Fibroblast of the conjunctiva (primary cell): Measurements from ENCODE around the gene NDUFS2.

ENCODE experiments used
- DNase-seq: peaks from one replicate; pipeline ENCODE4 v3.0.0-alpha.2; 2010; ENCODE audit warnings: low read depth

The NDUFS2 gene

DNA sequence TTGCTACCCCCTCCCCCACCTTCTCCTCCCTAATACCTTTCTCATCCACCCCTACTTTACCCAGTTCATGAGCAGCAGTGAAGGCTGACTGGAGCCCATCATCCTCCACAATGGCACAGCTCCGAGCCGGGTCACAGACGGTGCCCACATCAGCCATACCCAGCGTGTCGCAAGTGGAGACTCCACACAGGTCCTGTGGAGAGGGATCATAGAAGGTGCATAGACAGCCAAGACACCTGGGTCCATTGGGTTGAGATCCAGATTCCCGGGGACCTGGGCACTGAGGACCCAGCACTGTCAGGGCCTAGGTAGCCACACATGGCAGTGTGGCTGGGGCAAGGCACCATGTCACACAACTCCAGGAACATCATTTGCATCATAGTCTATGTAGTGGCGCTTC lies 6.1 kb upstream of the NDUFS2 start:
- DNase-seq = no peak

DNA sequence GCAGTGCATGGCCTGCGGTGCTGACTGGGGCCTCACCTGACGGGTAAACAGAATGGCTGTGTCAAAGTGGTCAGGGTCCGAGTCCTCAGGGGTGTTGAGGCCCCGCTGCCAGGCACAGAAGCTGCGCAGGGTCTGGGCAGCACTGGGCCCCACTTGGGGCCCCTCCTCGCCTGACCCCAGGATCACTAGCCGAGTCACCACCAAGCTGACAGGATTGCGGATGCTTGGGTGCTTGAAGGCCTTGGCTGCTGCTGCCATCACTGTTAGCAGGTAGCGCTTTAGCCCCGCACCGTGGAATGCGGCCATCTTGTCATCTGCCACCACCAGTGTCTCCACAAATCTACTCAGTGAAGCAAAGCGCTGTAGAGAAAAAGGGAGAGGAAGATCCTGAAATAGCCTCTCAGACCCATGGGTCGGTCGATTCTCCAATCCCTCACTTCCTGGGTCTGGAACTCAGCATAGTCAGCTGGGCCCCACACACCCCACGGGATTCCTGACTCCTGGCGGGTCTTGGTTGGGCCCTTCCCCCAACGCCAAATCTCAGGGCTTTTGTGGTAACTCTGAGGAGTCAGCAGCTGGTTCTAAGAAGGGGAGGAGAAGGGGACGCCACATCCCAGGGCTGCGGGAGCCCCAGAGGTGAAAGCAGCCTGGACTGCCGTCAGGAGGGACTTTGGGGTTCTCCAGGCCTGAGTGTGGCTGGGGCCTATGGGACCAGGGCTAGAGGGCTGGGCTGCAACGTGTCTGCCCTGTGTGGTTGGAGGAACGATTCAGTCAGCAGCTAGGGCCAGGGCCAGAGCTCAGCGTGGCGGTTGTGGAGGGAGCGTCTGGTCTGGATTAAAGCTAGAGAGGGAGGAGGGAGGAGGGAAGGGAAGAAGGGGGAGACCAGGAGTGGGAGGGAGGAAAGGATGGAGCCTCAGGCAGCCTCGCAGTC lies 5.4 kb upstream of the NDUFS2 start:
- DNase-seq = peak; percentile 83

DNA sequence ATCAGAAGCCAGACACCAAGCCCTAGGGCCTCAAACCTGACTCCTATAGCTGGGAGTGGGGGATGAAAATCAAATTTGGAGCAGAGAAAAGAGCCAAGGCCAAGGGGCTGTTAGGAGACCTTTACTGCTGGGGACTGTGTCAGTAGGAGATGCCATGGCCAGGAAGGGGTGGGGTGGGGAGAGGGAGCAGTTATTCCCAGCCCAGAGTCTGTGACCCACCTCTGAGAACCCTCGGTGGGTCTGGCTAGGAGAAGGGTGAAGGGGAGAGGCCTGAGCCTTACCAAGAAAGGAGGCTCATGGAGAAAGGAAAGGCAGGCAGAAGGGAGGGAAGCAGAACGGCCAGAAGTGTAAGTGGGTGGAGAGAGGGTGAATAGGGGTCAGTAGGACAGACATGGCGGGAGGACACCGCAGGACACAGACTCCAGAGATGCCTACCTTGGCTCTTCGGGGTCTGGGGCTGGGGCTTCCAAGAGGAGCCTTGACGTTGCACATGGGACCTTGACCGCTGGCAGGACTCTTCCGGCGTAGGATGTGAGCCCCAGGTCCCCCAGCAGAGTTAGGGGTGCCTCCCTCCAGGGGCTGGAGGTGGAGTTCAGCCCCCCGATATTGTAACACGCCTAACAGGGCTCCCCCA lies 4.5 kb upstream of the NDUFS2 start:
- no peak for DNase-seq

DNA sequence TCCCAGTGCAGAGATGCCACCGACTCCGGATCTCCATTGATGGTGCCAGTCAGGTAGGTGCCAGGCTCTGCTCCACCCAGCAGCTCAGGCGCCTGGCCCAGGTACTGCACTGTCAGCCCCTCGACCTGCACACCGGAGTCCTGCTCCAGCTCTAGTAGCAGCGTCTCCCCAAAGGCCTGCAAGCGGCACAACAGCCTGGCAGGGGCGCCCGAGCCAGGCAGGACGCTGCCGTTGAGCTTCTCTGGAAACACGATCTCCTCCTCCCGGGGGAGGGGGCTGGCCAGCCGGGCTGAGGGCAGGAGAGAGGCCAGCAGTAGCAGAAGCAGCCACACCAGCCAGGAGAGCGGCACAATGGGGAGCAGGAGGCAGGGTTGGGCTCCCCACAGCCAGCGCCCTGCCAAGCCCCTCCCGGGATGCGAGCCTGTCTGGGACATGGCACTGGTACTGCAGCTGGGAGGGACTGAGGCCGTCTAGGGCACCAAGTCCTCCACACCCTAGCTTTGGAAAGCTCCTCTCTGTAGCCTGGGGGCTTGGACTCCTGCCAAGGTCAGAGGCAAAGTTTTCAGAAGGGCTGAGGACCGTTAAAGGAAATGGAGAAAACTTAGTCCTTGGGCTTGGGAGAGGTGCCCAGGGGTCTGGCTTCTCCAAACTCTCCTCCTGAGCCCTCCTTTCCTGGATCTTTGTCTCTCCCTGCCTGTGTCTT lies 3.8 kb upstream of the NDUFS2 start:
- DNase-seq = no peak

DNA sequence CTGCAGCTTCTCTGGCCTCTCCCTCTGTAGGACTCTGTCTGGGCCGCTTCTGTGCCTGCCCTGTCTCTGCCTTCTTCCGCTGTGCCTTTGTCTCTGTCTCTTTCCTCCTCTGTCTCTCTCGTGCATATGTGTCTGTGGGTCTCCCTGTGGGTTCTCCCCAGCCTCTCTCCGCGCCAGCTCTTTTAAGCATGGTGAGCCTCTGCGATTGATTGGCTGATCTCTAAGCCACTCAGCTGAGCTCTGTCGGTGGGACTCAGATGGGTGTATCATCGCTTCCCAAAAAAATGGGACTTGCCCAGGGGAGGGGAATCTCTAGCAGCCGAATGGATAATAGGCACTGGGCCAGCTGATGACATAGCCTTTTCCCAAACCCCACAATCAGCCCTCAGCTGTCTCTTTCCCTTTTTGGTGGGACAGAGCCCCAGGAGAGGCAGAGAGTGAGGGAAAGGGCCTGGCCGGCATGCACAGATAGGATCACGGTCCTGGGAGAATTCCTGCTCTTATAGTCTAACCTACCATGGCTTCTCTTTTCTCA lies 3.2 kb upstream of the NDUFS2 start, which contains the start of gene ADAMTS4:
Gene ADAMTS4, minus strand, starts transcription at position 158 of the 535 bp plus-strand sequence. CDS start 427 bp downstream, outside the sequence.
- DNase-seq = peak; percentile 81

DNA sequence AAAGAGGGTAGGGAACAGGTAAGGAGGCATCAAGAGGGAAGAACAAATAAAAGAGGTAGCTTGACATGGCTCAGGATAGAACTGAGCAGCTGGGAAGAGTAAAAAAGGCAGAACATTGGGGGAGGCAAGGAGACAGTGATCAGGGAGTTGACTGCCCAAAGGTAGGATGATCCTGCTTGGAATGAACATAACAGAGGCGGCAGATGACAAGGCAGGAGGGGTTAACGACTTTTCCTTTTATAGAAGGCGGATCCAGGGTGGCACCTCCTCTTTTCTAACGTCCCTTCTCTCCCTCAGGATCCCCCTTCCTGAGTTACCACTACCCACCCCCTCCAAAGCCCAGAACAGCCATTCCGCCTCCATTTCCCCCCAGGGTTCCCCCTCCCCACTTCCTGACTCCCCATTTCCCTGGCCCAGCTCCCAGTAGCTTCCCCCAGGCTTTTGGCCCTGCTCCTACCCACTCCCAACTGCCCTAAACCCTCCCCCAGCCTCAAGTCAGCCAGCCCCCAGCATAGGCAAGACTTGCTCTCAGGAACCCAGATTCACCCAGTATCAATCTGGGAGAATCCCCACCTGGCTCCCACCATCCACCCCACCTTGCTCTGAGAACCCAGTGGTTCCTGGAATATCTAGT lies 2.5 kb upstream of the NDUFS2 start:
- no peak for DNase-seq

DNA sequence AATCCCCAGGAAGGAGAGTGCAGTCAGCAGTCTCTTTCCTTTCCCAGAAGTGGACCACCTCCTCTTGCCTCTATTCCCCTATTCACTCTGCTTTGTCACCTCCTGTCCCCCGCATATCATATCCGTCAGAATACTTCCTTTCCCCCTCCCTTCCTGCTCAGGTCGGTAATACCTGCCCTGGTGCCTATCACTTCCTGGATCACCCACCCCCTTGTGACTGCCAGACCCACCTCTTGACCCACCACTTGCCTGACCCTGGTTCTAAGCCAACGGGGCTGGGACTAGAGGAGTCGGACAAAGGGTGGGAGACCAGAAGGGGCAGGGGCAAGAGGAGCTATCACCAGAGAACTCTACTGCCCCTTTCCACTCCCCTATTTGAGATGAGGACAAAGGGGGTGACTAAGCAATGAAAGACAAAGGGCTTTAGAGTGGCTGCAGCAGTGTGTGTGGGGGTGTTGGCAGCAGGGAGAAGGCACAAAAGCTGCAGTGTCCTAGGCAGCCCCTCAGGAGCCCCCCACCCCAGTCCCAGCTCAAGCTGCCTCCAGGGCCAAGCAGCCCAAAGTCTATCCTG lies 1.7 kb upstream of the NDUFS2 start:
- DNase-seq = no peak

DNA sequence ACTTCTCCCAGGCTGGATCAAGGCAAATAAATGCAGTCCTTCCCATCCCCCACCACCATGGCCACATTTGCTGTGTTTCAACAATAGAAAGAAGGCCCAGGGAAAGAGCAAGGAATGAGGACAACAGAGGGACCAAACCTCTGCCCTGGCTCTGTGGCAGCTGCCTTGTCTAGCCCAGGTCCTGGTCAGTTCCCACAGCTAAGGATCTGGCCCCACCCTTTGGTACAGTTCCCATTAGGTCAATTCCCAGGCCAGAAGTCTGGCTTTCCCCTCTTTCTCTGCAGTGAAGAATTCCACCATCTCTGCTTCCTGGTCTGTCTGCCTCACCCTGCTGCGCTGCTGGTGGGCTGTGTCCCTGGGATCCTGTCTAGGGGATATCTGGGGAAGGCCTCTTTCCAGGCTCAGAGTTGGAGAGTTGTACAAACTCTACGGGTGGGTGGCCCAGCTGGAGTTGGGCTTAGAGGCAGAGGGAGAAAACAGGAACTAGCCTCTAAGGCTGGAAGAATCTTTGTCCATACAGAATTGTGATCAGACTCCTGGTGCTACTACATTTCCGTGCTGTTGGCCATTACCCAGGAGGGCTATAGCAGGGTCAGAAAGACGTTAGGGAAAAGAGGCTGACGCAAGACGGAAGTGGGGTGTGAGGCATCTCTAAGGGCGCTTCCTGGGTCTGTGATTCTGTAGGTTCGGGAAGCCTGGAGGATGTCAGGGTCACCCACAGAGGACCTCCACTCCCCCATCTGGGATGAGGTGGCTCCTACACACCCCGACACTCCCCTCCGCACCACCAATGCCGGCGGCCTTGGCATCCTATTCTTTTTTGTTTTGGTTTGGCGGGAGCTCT lies 953 bp upstream of the NDUFS2 start:
- no peak for DNase-seq

DNA sequence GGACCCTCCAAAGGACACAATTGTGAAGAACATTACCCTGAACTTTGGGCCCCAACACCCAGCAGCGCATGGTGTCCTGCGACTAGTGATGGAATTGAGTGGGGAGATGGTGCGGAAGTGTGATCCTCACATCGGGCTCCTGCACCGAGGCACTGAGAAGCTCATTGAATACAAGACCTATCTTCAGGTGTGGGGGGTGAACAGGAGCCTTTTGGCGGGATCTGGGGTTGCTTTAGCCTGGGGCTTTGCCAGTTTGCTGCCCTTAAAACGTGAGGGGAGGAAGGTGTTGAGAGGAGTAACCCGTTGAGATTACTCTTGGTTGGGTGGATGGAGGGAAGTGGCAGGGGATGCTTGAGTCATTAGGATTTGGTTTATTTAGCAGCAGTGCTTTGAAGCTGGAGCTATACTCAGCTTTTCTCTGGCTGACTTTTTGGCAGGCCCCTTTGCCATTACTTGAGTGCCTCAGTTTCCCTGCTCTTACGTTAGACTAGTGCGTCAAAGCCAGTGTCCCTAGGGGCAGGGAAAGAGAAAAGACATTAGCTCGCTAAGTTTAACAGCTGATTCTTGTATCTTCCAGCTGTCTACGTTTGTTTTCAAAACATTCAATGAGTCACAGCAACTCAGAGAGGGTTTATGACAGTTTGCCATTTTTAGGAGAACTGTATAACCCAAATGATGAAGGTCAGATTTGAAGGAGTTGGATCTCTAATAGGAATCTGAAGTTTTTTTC lies 4.4 kb downstream of the NDUFS2 start:
- DNase-seq = no peak

DNA sequence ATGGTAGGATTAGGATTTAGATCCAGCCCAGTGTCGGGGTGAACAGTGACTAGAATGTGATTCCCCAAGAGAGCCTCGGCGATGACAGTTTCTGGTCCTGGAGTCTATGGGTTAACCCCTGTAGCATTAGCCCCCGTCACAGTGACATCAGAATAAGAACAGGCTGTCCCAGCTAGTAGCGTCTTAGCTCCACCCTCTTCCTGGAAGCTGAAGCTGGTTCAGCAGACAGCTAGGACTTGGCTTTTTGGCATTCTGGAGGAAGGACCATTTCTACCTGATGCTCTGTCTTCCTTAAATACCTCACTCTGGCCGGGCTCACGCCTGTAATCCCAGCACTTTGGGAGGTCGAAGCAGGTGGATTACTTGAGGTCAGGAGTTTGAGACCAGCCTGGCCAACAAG lies 5.0 kb downstream of the NDUFS2 start:
- DNase-seq = no peak

DNA sequence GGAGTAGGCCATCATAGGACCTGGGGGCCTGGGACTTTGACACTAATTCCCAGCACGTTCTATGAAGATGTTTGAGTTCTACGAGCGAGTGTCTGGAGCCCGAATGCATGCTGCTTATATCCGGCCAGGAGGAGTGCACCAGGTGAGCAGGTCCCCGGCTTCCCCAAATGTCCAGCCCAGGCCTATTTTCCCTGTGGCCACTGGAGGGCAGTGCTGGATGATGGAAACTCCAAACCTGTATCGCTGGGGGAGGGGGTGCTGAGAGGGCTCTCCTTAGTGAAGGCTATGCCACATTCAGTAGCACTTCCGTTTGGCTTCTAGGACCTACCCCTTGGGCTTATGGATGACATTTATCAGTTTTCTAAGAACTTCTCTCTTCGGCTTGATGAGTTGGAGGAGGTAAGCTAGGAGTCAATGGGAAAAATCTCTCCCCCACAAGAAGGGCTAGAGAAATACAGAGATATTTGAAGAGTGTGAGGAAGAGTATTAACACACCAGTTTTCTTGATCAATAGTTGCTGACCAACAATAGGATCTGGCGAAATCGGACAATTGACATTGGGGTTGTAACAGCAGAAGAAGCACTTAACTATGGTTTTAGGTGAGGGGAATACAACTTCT lies 7.7 kb downstream of the NDUFS2 start:
- DNase-seq = peak; percentile 34

DNA sequence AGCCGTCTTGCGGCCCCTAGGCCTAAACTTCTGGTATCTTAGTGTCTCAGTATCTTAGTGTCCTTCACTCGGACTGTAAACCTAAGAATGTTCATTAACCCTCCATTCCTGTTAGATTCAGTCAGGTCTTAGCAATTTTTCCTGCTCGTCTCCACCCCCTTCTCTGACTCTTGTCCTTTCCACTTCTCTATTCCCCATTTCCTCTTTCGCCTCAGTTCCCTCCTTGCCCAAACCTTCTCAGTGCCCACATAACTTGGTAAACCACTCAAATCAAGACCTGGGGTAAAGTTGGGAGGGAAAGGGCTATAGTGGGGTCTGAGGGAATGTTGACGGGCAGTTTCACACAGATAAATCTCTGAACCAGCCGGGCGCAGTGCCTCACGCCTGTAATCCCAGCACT lies 12.2 kb downstream of the NDUFS2 start:
- DNase-seq = no peak

DNA sequence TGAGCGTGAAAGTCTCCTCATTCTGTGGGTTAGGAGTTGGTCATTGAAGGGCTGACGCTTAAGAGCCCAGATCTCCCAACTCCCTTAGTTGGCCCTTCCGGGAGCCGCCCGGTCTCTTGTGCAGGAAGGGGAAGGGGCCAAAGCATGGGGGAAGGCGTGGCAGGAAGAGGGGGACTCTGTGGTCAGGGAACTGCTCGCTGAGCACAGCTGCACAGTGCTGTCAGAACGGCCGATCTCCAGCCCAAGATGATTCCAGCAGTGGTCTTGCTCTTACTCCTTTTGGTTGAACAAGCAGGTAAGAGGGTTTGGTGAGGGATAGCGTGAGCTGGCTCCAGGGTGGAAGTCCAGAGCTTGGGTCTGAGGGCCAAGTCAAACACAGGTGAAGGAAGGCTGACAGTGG lies 12.9 kb downstream of the NDUFS2 start, which contains the start of gene FCER1G:
Gene FCER1G, plus strand, starts transcription at position 220 of the 400 bp plus-strand sequence. Its CDS starts 27 bp downstream, at position 247.
- no peak for DNase-seq

DNA sequence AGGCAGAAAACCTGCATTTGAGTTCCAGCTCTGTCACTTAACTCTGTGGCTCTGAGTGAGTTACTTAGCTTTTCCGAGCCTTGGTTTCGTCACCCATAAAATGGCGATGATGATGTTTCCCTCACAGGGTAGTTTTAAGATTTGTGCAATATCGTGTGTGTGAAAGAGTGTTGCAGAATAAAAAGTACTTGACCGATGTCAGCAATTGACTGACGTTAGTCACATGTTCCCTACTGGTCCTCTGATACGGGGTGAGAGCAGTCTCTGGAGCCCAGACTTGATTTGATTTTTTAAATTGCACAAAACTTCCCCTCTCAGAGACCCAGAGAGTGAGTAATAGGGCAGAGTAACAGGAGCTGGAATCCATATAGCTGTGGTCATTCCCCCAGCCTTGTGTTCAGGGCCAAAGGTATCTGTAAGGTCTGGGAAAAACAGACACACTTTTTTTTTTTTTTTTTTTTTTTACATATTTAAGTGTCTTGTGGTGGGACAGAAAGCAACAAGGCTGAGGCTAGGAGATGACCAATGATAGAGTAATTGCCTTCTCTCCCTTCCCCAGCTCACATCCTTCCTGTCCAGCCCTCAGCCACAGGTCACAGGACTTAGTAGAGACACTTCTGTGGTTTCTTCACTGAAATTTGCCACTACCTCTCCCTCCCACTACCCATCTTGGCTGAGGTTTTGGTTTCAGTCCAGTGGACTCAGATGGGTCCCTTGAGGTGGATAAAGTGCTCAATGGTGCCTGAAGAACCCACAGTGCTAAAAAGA lies 15.0 kb downstream of the NDUFS2 start:
- no peak for DNase-seq

DNA sequence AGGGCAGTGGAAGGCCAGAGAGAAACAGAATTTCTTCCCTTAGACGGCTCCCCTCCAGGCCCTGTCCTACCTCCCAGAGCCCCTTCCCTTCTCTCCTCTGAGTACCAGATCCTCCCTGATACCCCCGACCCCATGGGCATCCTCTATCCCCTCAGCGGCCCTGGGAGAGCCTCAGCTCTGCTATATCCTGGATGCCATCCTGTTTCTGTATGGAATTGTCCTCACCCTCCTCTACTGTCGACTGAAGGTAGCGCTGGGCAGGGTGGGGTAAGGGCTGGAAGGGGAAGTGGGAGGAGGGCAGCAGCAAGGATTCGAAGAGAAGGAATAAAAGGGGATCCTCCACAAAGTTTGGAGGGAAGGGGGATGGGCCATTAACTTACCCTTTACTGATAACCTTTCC lies 15.7 kb downstream of the NDUFS2 start:
- DNase-seq = no peak

DNA sequence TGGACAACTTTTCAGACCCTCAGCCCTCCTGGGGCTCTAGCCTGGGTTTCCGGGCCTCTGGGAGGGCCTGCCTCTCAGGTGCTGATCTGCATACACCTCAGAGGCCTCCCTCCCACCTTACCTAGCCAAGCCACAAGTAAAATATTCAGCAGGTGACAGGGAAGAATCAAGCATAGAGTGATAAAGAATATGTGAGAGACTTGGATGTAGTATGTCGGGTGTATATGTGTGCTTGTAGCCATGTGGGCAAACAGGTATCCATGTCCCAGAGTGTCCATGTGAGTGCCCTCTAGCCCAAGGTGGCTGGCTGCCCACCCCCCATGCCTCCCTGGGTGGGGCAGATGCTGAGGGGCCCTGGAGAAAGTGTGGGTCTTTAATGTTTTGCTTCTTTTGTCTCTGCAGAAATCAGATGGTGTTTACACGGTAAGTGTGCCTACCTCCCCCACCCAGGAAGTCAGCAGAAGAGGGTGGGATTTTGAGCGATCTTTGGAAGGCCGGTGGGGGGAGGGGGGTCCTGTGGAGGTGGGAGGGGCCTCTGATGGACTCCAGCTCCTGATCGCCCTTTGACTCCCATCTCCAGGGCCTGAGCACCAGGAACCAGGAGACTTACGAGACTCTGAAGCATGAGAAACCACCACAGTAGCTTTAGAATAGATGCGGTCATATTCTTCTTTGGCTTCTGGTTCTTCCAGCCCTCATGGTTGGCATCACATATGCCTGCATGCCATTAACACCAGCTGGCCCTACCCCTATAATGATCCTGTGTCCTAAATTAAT lies 16.3 kb downstream of the NDUFS2 start:
- DNase-seq = no peak

DNA sequence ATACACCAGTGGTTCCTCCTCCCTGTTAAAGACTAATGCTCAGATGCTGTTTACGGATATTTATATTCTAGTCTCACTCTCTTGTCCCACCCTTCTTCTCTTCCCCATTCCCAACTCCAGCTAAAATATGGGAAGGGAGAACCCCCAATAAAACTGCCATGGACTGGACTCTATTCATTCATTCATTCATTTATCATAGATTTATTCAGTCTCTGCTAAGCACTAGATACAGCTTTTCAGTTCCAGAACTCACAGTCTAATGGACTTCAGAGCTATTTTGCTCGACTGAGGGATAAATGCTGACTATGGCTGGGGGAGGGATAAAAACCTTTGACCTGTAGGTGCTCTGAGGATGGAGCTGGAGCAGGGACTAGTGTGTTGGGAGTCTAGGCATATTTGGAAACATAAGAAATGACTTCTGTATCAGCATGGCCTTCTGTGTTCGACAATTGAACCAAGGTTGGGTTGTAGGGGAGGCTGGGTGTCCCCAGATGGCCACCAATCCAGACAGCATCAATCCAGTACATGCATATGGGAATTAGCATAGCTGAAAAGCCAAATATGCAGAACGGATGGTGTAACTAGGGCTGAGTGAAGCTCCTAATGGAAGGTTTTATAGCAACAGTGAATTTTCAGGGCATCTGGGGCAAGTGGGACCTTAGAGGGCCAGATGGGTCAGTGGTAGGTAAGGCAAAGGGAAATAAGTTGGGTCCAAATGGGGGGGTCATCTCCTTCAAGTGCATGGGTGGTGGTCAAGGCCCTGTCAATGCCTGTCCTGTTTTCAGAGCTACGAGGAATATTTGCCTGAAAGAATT lies 17.1 kb downstream of the NDUFS2 start:
- no peak for DNase-seq
